Mucosa of descending colon (tissue), 3 donors: ENCODE data around the gene ZNF726. TPM values are rescaled to one million over a fixed set of nuclear protein-coding genes. Genes with fewer than 3 reads are reported as not detected.
"Not testable (repeated sequence)": the region's sequence is repeated elsewhere in the genome, so short reads cannot be mapped to it uniquely, and the experiment has no call there.

Experiments
- ATAC-seq: fragments of 200-7000 bp; cut with Tn5 transposase; one replicate; pipeline ENCODE4 v1.9.1; 2020; ENCODE audit warnings: mild to moderate bottlenecking, moderate library complexity
- DNase-seq, 3 donors: peaks; one replicate each; pipeline ENCODE4 v3.0.0-alpha.2; 2020
- H3K36me3 ChIP-seq: fragments of 200-600 bp; one replicate; pipeline ENCODE4 v1.8.0; 2021; ENCODE audit warnings: low read depth, mild to moderate bottlenecking
- H3K4me1 ChIP-seq: fragments of 200-600 bp; one replicate; pipeline ENCODE4 v1.8.0; 2021; ENCODE audit warnings: low read depth, mild to moderate bottlenecking
- H3K4me3 ChIP-seq: fragments of 200-600 bp; one replicate; pipeline ENCODE4 v1.8.0; 2021; ENCODE audit warnings: mild to moderate bottlenecking
- H3K9me3 ChIP-seq: fragments of 200-600 bp; one replicate; pipeline ENCODE4 v1.8.0; 2021; ENCODE audit warnings: mild to moderate bottlenecking
- CTCF ChIP-seq: fragments of 200-600 bp; IDR thresholded peaks from one replicate; pipeline ENCODE4 v1.8.0; 2022; ENCODE audit warnings: antibody characterized with exemption, mild to moderate bottlenecking
- intact Hi-C, 2 donors: fragments of 100-400 bp; cut with DNase I in 1 of 2; cut with micrococcal nuclease in 1 of 2; formaldehyde crosslinking; loops; one replicate each; pipeline versions ENCODE4 v1.11.0 to v1.11.1; 2022; cut with DNase I, micrococcal nuclease
- total RNA-seq, 3 donors: library from RNA; stranded (reverse); fragmentation: NEBNext Ultra II Directional in 2 of 3; extraction: Animal tissue kit (Norgen Biotek cat#: 25700) in 2 of 3; gene quantifications; one replicate each; pipeline versions ENCODE4 v1.2.1 to v1.2.4, GENCODE V29; 2021 to 2023
- donor health status: DM: no; HTN: no; CAD: no; lungs with moderate emphysema.
- donor health status: DM: no; HTN: no; CAD: no.
- donor health status: DM: no; HTN: yes; CAD: no.

Gene ZNF726
- total RNA-seq, 3 donors from 2014 or later: 1.7 to 8.5 (median 1.9) TPM

GRCh38 chr19:23946569-23946968 is 31.9 kb downstream of the ZNF726 start:
- DNase-seq (no peak), ATAC-seq (no peak)
- H3K9me3 ChIP-seq: peaks cover 14% of the 10 kb centered on the region
- intact Hi-C loops: no loop called here
- TF ChIP-seq CTCF: no peak
- H3K4me3 ChIP-seq: no peak overlapping the region
- no peaks in the 10 kb centered on the region for H3K36me3 ChIP-seq
- H3K4me1 ChIP-seq: no peaks in the 10 kb centered on the region

DNA sequence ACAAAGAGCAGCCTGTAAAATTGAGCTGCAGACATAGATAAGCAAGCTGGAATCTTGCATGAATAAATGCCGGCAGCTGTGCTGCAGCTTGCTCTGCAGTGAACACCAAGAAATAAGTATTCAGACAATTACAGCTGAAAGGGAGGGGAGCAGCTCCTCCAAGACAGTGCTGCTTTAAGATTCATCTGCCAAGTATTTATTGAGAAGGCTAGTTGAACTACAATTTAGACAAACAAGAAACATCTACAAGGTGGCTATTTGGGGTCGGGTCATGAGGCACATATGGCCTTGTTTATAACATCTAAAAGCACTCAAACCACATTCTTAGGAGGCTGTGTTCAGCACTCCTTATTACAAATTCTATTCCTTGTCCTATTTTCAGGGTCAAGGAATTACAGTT is 34.9 kb downstream of the ZNF726 start:
- ATAC-seq: no peak
- TF ChIP-seq CTCF: no peak

GRCh38 chr19:23956051-23956450 is 41.4 kb downstream of the ZNF726 start:
- TF ChIP-seq CTCF: no peak
- Histone ChIP-seq H3K9me3 (peaks cover 14% of the 10 kb centered on the region), H3K4me1 (no peaks in the 10 kb centered on the region), H3K36me3 (no peaks in the 10 kb centered on the region), H3K4me3 (no peak overlapping the region)
- intact Hi-C loops: no loop called here
- DNase-seq: no peak
- no peak for ATAC-seq

More for the DNA sequence above, 34.9 kb downstream of the ZNF726 start:
- Histone ChIP-seq H3K4me3 (no peak overlapping the region), H3K4me1 (no peaks in the 10 kb centered on the region), H3K36me3 (no peaks in the 10 kb centered on the region), H3K9me3 (peaks cover 14% of the 10 kb centered on the region)
- intact Hi-C loops: no loop called here
- no peak for DNase-seq

DNA sequence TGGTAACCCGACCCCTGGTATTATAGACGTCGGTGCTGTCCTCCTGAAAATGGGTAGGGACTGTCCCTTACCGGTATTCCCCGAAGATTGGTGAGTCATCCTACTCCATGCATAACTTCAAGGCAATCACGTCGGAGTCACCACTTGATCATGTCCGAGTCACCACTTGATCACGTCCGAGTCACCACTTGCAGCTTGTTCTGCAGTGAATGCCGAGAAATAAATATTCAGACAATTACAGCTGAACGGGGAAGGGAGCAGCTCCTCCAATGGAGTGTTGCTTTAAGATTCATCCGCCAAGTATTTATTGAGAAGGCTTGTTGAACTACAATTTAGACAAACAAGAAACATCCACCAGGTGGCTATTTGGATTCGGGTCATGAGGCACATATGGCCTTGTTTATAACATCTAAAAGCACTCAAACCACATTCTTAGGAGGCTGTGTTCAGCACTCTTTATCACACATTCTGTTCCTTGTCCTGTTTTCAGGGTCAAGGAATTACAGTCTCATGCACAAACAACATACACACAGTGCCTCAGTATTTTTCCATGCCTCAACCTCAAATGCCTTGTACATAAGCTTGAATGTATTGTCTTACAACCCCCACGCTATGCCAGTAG is 43.1 kb downstream of the ZNF726 start:
- Histone ChIP-seq H3K36me3 (no peaks in the 10 kb centered on the region), H3K4me1 (no peaks in the 10 kb centered on the region), H3K9me3 (peaks cover 26% of the 10 kb centered on the region), H3K4me3 (no peak overlapping the region)
- TF ChIP-seq CTCF: no peak
- intact Hi-C loops: no loop called here
- DNase-seq (peak in 1 of 3 donors; percentile 10), ATAC-seq (peak; percentile 23)

DNA sequence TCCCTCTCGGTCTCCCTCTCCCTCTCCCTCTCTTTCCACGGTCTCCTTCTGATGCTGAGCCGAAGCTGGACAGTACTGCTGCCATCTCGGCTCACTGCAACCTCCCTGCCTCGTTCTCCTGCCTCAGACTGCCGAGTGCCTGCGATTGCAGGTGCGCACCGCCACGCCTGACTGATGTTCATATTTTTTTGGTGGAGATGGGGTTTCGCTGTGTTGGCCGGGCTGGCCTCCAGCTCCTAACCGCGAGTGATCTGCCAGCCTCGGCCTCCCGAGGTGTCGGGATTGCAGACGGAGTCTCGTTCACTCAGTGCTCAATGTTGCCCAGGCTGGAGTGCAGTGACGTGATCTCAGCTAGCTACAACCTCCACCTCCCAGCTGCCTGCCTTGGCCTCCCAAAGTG is 48.7 kb downstream of the ZNF726 start:
- H3K9me3 ChIP-seq: peaks cover 37% of the 10 kb centered on the region
- ATAC-seq, DNase-seq, H3K4me1 ChIP-seq, intact Hi-C loops, H3K4me3 ChIP-seq, H3K36me3 ChIP-seq: not testable (repeated sequence)

GRCh38 chr19:23963881-23964280 is 49.2 kb downstream of the ZNF726 start:
- DNase-seq, intact Hi-C loops, H3K36me3 ChIP-seq, H3K4me3 ChIP-seq, H3K4me1 ChIP-seq, ATAC-seq: not testable (repeated sequence)
- H3K9me3 ChIP-seq: peaks cover 35% of the 10 kb centered on the region

DNA sequence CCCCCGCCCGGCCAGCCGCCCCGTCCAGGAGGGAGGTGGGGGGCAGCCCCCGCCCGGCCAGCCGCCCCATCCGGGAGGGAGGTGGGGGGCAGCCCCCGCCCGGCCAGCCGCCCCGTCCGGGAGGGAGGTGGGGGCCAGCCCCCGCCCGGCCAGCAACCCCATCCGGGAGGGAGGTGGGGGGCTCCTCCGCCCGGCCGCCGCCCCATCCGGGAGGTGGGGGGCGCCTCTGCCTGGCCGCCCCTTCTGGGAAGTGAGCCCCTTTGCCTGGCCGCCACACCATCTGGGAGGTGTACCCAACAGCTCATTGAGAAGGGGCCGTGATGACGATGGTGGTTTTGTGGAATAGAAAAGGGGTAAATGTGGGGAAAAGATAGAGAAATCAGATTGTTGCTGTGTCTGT is 49.6 kb downstream of the ZNF726 start:
- H3K9me3 ChIP-seq: peaks cover 32% of the 10 kb centered on the region
- H3K36me3 ChIP-seq, H3K4me3 ChIP-seq, H3K4me1 ChIP-seq, intact Hi-C loops, DNase-seq, ATAC-seq: not testable (repeated sequence)
